HG03280 (cell line): ENCODE measurements around the gene ARSB.

Experiments used
- ATAC-seq: cut with Tn5 transposase; IDR thresholded peaks from one replicate; pipeline ENCODE4 v1.9.1; 2021; ENCODE audit warnings: mild to moderate bottlenecking, moderate library complexity; ENCODE audit not compliant: unreplicated experiment

ARSB gene

GRCh38 chr5:78985116-78985724 is at the start of gene ARSB:
ARSB (minus strand) TSS chr5:78985310; CDS start chr5:78985248, 62 bp downstream.
- peak; percentile 40 for ATAC-seq

GRCh38 chr5:79032782-79033181 is 47.7 kb upstream of the ARSB start:
- no peak for ATAC-seq

GRCh38 chr5:79032031-79032695 is 47.1 kb upstream of the ARSB start:
- no peak for ATAC-seq

GRCh38 chr5:79031485-79031867 is 46.4 kb upstream of the ARSB start:
- ATAC-seq = no peak

GRCh38 chr5:79030663-79031484 is 45.8 kb upstream of the ARSB start:
- no peak for ATAC-seq

GRCh38 chr5:79025054-79025472 is 40.0 kb upstream of the ARSB start:
- ATAC-seq = no peak

GRCh38 chr5:79023947-79024346 is 38.8 kb upstream of the ARSB start:
- ATAC-seq = no peak

- ATAC-seq = no peak
Observed at GRCh38 chr5:79023348-79023747, 38.2 kb upstream of the ARSB start.

GRCh38 chr5:79022771-79023170 is 37.7 kb upstream of the ARSB start:
- ATAC-seq = no peak

- ATAC-seq = no peak
Observed at GRCh38 chr5:79021753-79022152, 36.6 kb upstream of the ARSB start.

- no peak for ATAC-seq
Observed at GRCh38 chr5:79020861-79021561, 35.9 kb upstream of the ARSB start.

- no peak for ATAC-seq
Observed at GRCh38 chr5:79014631-79015030, 29.5 kb upstream of the ARSB start.

- no peak for ATAC-seq
Observed at GRCh38 chr5:79011869-79012268, 26.8 kb upstream of the ARSB start.

- ATAC-seq = no peak
Observed at GRCh38 chr5:79011219-79011836, 26.2 kb upstream of the ARSB start.

GRCh38 chr5:79008362-79008761 is 23.3 kb upstream of the ARSB start:
- ATAC-seq = no peak

- no peak for ATAC-seq
Observed at GRCh38 chr5:79007872-79008271, 22.8 kb upstream of the ARSB start.

- no peak for ATAC-seq
Observed at GRCh38 chr5:79005936-79006631, 21.0 kb upstream of the ARSB start.

- ATAC-seq = no peak
Observed at GRCh38 chr5:79005151-79005550, 20.0 kb upstream of the ARSB start.

- ATAC-seq = no peak
Observed at GRCh38 chr5:79002374-79002773, 17.3 kb upstream of the ARSB start.

- no peak for ATAC-seq
Observed at GRCh38 chr5:79001471-79001870, 16.4 kb upstream of the ARSB start.
